Memory B cell (primary cell): ENCODE results near the gene HSPB8.

Experiments
- ATAC-seq: fragments of 150-1000 bp; cut with Tn5 transposase; 2 replicates; pipeline ENCODE4 v1.10.0; 2021; ENCODE audit warnings: low read depth, mild to moderate bottlenecking, moderate library complexity
- DNase-seq, 2 donors: peaks; one replicate each; pipeline ENCODE4 v3.0.0; 2022; ENCODE audit warnings: low spot score in 2 of 2
- H3K27ac Mint-ChIP-seq: one replicate; pipeline ENCODE4 v1.8.0; 2022; ENCODE audit warnings: mild to moderate bottlenecking, moderate library complexity, mixed read lengths
- H3K27me3 Mint-ChIP-seq: one replicate; pipeline ENCODE4 v1.8.0; 2022; ENCODE audit warnings: mixed read lengths
- H3K36me3 Mint-ChIP-seq: one replicate; pipeline ENCODE4 v1.8.0; 2022; ENCODE audit warnings: mild to moderate bottlenecking, mixed read lengths
- H3K4me1 Mint-ChIP-seq: one replicate; pipeline ENCODE4 v1.8.0; 2022; ENCODE audit warnings: mixed read lengths
- H3K4me3 Mint-ChIP-seq: one replicate; pipeline ENCODE4 v1.8.0; 2022; ENCODE audit warnings: mild to moderate bottlenecking, moderate library complexity, mixed read lengths
- H3K9me3 Mint-ChIP-seq: one replicate; pipeline ENCODE4 v1.8.0; 2022; ENCODE audit warnings: mixed read lengths

HSPB8 gene

GRCh38 chr12:119236372-119236771 is 57.6 kb downstream of the HSPB8 start:
- no peak for DNase-seq
- peaks cover 11% of the 10 kb centered on the region for H3K27me3 Mint-ChIP-seq
- no peak overlapping the region for H3K4me3 Mint-ChIP-seq
- no peak for ATAC-seq
- no peaks in the 10 kb centered on the region for H3K4me1 Mint-ChIP-seq
- no peak overlapping the region for H3K27ac Mint-ChIP-seq
- no peaks in the 10 kb centered on the region for H3K36me3 Mint-ChIP-seq
- H3K9me3 Mint-ChIP-seq = peaks cover 10% of the 10 kb centered on the region

- Mint-ChIP-seq H3K27me3 (peaks cover 2% of the 10 kb centered on the region), H3K9me3 (peaks cover 3% of the 10 kb centered on the region), H3K4me3 (no peak overlapping the region), H3K27ac (no peak overlapping the region), H3K4me1 (no peaks in the 10 kb centered on the region), H3K36me3 (no peaks in the 10 kb centered on the region)
- DNase-seq (no peak), ATAC-seq (no peak)
Observed at GRCh38 chr12:119239040-119239439, 60.3 kb downstream of the HSPB8 start.

GRCh38 chr12:119241049-119241448 is 62.3 kb downstream of the HSPB8 start:
- peaks cover 2% of the 10 kb centered on the region for H3K9me3 Mint-ChIP-seq
- no peaks in the 10 kb centered on the region for H3K36me3 Mint-ChIP-seq
- H3K4me3 Mint-ChIP-seq = no peak overlapping the region
- no peak overlapping the region for H3K27ac Mint-ChIP-seq
- no peaks in the 10 kb centered on the region for H3K4me1 Mint-ChIP-seq
- DNase-seq = no peak
- no peak for ATAC-seq
- peaks cover 2% of the 10 kb centered on the region for H3K27me3 Mint-ChIP-seq

GRCh38 chr12:119241580-119242169 is 62.9 kb downstream of the HSPB8 start:
- ATAC-seq (no peak), DNase-seq (no peak)
- Mint-ChIP-seq H3K27me3 (peaks cover 2% of the 10 kb centered on the region), H3K4me1 (no peaks in the 10 kb centered on the region), H3K27ac (no peak overlapping the region), H3K9me3 (peaks cover 2% of the 10 kb centered on the region), H3K4me3 (no peak overlapping the region), H3K36me3 (no peaks in the 10 kb centered on the region)
